ENCODE data around the gene COG1. TPM values are rescaled to one million over a fixed set of nuclear protein-coding genes. Genes with fewer than 3 reads are reported as not detected.

The COG1 gene
- polyA plus RNA-seq, 2 of the 4 experiments (the other 2 are of a cell fraction), result 19.5 to 26.0 TPM

GRCh38 chr17:73205459-73205961, 12.7 kb downstream of the COG1 start:
- ChIA-PET CTCF (interaction anchor here (1.1 kb wide), 1 partner anchor 9 kb away, joined by 4 read pairs; no protein-coding TSS in a partner anchor), POLR2A (no interaction called here)
- FAIRE-seq (no peak), ATAC-seq (no peak), DNase-seq (ENCODE audit: low read depth in 1 of 2, low spot score in 1 of 2) (no peak)
- Histone ChIP-seq H3K4me1 (no peaks in the 10 kb centered on the region), H3K27ac (no peak overlapping the region), H3K4me3 (no peak overlapping the region), H3K4me2 (no peak overlapping the region), H3K9me3 (no peaks in the 10 kb centered on the region)
- TF ChIP-seq HOXB5 (CRISPR knock-in tag; IDR thresholded peaks at IDR 0.05), result no peak
- TF ChIP-seq CHD4 (IDR thresholded peaks at IDR 0.05; ENCODE audit: borderline replicate concordance), result no peak
- no peak for TF ChIP-seq BHLHE40 (IDR thresholded peaks at IDR 0.05; ENCODE audit: low read depth, low read length)
- TF ChIP-seq TP53 (CRISPR knock-in tag; IDR thresholded peaks at IDR 0.05), result no peak
- TF ChIP-seq, protein P1, sequence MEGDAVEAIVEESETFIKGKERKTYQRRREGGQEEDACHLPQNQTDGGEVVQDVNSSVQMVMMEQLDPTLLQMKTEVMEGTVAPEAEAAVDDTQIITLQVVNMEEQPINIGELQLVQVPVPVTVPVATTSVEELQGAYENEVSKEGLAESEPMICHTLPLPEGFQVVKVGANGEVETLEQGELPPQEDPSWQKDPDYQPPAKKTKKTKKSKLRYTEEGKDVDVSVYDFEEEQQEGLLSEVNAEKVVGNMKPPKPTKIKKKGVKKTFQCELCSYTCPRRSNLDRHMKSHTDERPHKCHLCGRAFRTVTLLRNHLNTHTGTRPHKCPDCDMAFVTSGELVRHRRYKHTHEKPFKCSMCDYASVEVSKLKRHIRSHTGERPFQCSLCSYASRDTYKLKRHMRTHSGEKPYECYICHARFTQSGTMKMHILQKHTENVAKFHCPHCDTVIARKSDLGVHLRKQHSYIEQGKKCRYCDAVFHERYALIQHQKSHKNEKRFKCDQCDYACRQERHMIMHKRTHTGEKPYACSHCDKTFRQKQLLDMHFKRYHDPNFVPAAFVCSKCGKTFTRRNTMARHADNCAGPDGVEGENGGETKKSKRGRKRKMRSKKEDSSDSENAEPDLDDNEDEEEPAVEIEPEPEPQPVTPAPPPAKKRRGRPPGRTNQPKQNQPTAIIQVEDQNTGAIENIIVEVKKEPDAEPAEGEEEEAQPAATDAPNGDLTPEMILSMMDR (IDR thresholded peaks at IDR 0.05), result no peak
- no peak for TF ChIP-seq EP300 (IDR thresholded peaks at IDR 0.05)
- TF ChIP-seq ZFP36 (IDR thresholded peaks at IDR 0.05; ENCODE audit: borderline replicate concordance, partially characterized antibody), result no peak
- TF ChIP-seq, protein P2, sequence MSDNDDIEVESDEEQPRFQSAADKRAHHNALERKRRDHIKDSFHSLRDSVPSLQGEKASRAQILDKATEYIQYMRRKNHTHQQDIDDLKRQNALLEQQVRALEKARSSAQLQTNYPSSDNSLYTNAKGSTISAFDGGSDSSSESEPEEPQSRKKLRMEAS (IDR thresholded peaks at IDR 0.05), result no peak
- no peak for TF ChIP-seq ESRRA (IDR thresholded peaks at IDR 0.05; ENCODE audit: borderline replicate concordance, low read length)
- no peak for TF ChIP-seq MAZ (IDR thresholded peaks at IDR 0.05; ENCODE audit: borderline replicate concordance, low read depth, low read length)
- TF ChIP-seq PHF8 (IDR thresholded peaks at IDR 0.05; ENCODE audit: borderline replicate concordance, low read depth), result no peak
- TF ChIP-seq NFE2L2 (conservative IDR thresholded peaks at IDR 0.05; ENCODE audit: low read length), result no peak
- TF ChIP-seq, protein P3, sequence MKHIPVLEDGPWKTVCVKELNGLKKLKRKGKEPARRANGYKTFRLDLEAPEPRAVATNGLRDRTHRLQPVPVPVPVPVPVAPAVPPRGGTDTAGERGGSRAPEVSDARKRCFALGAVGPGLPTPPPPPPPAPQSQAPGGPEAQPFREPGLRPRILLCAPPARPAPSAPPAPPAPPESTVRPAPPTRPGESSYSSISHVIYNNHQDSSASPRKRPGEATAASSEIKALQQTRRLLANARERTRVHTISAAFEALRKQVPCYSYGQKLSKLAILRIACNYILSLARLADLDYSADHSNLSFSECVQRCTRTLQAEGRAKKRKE (CRISPR knock-in tag; IDR thresholded peaks at IDR 0.05; ENCODE audit: low read depth), result no peak
- TF ChIP-seq, protein P4, sequence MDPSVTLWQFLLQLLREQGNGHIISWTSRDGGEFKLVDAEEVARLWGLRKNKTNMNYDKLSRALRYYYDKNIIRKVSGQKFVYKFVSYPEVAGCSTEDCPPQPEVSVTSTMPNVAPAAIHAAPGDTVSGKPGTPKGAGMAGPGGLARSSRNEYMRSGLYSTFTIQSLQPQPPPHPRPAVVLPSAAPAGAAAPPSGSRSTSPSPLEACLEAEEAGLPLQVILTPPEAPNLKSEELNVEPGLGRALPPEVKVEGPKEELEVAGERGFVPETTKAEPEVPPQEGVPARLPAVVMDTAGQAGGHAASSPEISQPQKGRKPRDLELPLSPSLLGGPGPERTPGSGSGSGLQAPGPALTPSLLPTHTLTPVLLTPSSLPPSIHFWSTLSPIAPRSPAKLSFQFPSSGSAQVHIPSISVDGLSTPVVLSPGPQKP (IDR thresholded peaks at IDR 0.05; ENCODE audit: low read depth, low read length), result no peak
- WGBS (ENCODE audit: missing lambda C conversion rate), result 84% methylated on average over 10 of the region's 10 CpGs

GRCh38 chr17:73208139-73208827, 15.4 kb downstream of the COG1 start:
- CTCF ChIA-PET, result interaction anchor here (1.0 to 2.2 kb wide), 6 partner anchors 13 to 483 kb away, joined by 4 to 11 read pairs (median 5); partner anchors contain the start of gene COG1
- WGBS (ENCODE audit: missing lambda C conversion rate), result 93% methylated on average over 16 of the region's 16 CpGs
- DNase-seq (ENCODE audit: low read depth in 1 of 2, low spot score in 1 of 2) (no peak), ATAC-seq (no peak), FAIRE-seq (no peak)
- Histone ChIP-seq H3K9me3 (no peaks in the 10 kb centered on the region), H3K4me2 (no peak overlapping the region), H3K4me3 (no peak overlapping the region), H3K4me1 (no peaks in the 10 kb centered on the region), H3K27ac (no peak overlapping the region)
- no peak for TF ChIP-seq HOXA7 (CRISPR knock-in tag; IDR thresholded peaks at IDR 0.05)
- no peak for TF ChIP-seq GATA3 (IDR thresholded peaks at IDR 0.05; ENCODE audit: borderline replicate concordance)
- no peak for TF ChIP-seq RFX5 (IDR thresholded peaks at IDR 0.05)
- TF ChIP-seq NPAS2 (CRISPR knock-in tag; IDR thresholded peaks at IDR 0.05; ENCODE audit: borderline replicate concordance), result no peak
- no peak for TF ChIP-seq HES2 (IDR thresholded peaks at IDR 0.05)
- no peak for TF ChIP-seq HOXB13 (CRISPR knock-in tag; IDR thresholded peaks at IDR 0.05; ENCODE audit: low read depth)
- TF ChIP-seq, protein P5, sequence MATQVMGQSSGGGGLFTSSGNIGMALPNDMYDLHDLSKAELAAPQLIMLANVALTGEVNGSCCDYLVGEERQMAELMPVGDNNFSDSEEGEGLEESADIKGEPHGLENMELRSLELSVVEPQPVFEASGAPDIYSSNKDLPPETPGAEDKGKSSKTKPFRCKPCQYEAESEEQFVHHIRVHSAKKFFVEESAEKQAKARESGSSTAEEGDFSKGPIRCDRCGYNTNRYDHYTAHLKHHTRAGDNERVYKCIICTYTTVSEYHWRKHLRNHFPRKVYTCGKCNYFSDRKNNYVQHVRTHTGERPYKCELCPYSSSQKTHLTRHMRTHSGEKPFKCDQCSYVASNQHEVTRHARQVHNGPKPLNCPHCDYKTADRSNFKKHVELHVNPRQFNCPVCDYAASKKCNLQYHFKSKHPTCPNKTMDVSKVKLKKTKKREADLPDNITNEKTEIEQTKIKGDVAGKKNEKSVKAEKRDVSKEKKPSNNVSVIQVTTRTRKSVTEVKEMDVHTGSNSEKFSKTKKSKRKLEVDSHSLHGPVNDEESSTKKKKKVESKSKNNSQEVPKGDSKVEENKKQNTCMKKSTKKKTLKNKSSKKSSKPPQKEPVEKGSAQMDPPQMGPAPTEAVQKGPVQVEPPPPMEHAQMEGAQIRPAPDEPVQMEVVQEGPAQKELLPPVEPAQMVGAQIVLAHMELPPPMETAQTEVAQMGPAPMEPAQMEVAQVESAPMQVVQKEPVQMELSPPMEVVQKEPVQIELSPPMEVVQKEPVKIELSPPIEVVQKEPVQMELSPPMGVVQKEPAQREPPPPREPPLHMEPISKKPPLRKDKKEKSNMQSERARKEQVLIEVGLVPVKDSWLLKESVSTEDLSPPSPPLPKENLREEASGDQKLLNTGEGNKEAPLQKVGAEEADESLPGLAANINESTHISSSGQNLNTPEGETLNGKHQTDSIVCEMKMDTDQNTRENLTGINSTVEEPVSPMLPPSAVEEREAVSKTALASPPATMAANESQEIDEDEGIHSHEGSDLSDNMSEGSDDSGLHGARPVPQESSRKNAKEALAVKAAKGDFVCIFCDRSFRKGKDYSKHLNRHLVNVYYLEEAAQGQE (IDR thresholded peaks at IDR 0.05), result no peak
- POLR2A ChIA-PET, result no interaction called here

Data from A549 (cell line).